ACC112 (cell line): ENCODE measurements around the gene ZCCHC7.

Experiments
- H2AFZ ChIP-seq: fragments of 200-600 bp; sonication (generic); one replicate; pipeline ENCODE4 v1.6.0; 2017; ENCODE audit warnings: antibody characterized with exemption, low read length; ENCODE audit not compliant: unreplicated experiment
- H3K27ac ChIP-seq: fragments of 200-600 bp; sonication (generic); 2 replicates; pipeline ENCODE4 v1.5.1; 2014; ENCODE audit warnings: low read depth, mild to moderate bottlenecking, antibody characterized with exemption, low read length, moderate library complexity
- H3K27me3 ChIP-seq: fragments of 200-600 bp; sonication (generic); 2 replicates; pipeline ENCODE4 v1.6.1; 2014; ENCODE audit warnings: mild to moderate bottlenecking, antibody characterized with exemption, low read length, moderate library complexity, mixed read lengths; ENCODE audit not compliant: insufficient read depth
- H3K36me3 ChIP-seq: fragments of 200-600 bp; sonication (generic); 2 replicates; pipeline ENCODE4 v1.6.1; 2016; ENCODE audit warnings: mild to moderate bottlenecking, antibody characterized with exemption, low read length, moderate library complexity, mixed read lengths; ENCODE audit not compliant: insufficient read depth
- H3K4me1 ChIP-seq: fragments of 200-600 bp; sonication (generic); one replicate; pipeline ENCODE4 v1.6.1; 2016; ENCODE audit warnings: low read length, mixed read lengths; ENCODE audit not compliant: insufficient read depth, unreplicated experiment, control insufficient read depth
- H3K4me3 ChIP-seq: fragments of 200-600 bp; sonication (generic); 2 replicates; pipeline ENCODE4 v1.5.1; 2014; ENCODE audit warnings: mild to moderate bottlenecking, low read depth, low read length
- H3K79me2 ChIP-seq: fragments of 200-600 bp; sonication (generic); one replicate; pipeline ENCODE4 v1.6.0; 2016; ENCODE audit warnings: low read length; ENCODE audit not compliant: control insufficient read depth, unreplicated experiment, insufficient read depth

The ZCCHC7 gene

GRCh38 chr9:37209431-37210386 lies 89.3 kb downstream of the ZCCHC7 start:
- peaks cover 5% of the 10 kb centered on the region for H3K79me2 ChIP-seq
- no peaks in the 10 kb centered on the region for H3K27me3 ChIP-seq
- no peak overlapping the region for H3K4me3 ChIP-seq
- no peak overlapping the region for H2AFZ ChIP-seq
- 0 out of 2 replicates have a peak, but pooled peaks cover 3% of the 10 kb centered on the region for H3K36me3 ChIP-seq
- H3K27ac ChIP-seq, result no peak overlapping the region
- peaks cover 26% of the 10 kb centered on the region for H3K4me1 ChIP-seq

- peaks cover 6% of the 10 kb centered on the region for H3K79me2 ChIP-seq
- peak overlapping the region; percentile 28 for H3K27ac ChIP-seq
- no peak overlapping the region for H2AFZ ChIP-seq
- peaks cover 34% of the 10 kb centered on the region for H3K4me1 ChIP-seq
- no peaks in the 10 kb centered on the region for H3K27me3 ChIP-seq
- no peak overlapping the region for H3K4me3 ChIP-seq
- 0 out of 2 replicates have a peak, but pooled peaks cover 3% of the 10 kb centered on the region for H3K36me3 ChIP-seq
Measured at GRCh38 chr9:37210737-37211523, 90.6 kb downstream of the ZCCHC7 start.

- H3K27ac ChIP-seq, result peak overlapping the region; percentile 12; the same call in 1 of the 2 replicates
- H3K79me2 ChIP-seq, result peaks cover 6% of the 10 kb centered on the region
- H3K27me3 ChIP-seq, result no peaks in the 10 kb centered on the region
- no peak overlapping the region for H3K4me3 ChIP-seq
- H3K4me1 ChIP-seq, result peaks cover 37% of the 10 kb centered on the region
- H3K36me3 ChIP-seq, result 0 out of 2 replicates have a peak, but pooled peaks cover 3% of the 10 kb centered on the region
- peak overlapping the region; percentile 66 for H2AFZ ChIP-seq
Measured at GRCh38 chr9:37212435-37212834, 92.1 kb downstream of the ZCCHC7 start.

- Histone ChIP-seq H3K4me1 (peaks cover 34% of the 10 kb centered on the region), H3K27me3 (no peaks in the 10 kb centered on the region), H2AFZ (no peak overlapping the region), H3K27ac (no peak overlapping the region), H3K79me2 (peaks cover 11% of the 10 kb centered on the region), H3K4me3 (no peak overlapping the region), H3K36me3 (no peaks in the 10 kb centered on the region)
Measured at GRCh38 chr9:37215381-37215780, 95.0 kb downstream of the ZCCHC7 start.

GRCh38 chr9:37215830-37216229 lies 95.5 kb downstream of the ZCCHC7 start:
- Histone ChIP-seq H2AFZ (no peak overlapping the region), H3K79me2 (peaks cover 11% of the 10 kb centered on the region), H3K27ac (no peak overlapping the region), H3K27me3 (no peaks in the 10 kb centered on the region), H3K4me1 (peaks cover 33% of the 10 kb centered on the region), H3K36me3 (no peaks in the 10 kb centered on the region), H3K4me3 (no peak overlapping the region)

- Histone ChIP-seq H3K27ac (no peak overlapping the region), H2AFZ (no peak overlapping the region), H3K36me3 (no peaks in the 10 kb centered on the region), H3K79me2 (peaks cover 11% of the 10 kb centered on the region), H3K4me3 (no peak overlapping the region), H3K4me1 (peaks cover 33% of the 10 kb centered on the region), H3K27me3 (no peaks in the 10 kb centered on the region)
Measured at GRCh38 chr9:37217161-37217560, 96.8 kb downstream of the ZCCHC7 start.

- no peak overlapping the region for H3K4me3 ChIP-seq
- H2AFZ ChIP-seq, result no peak overlapping the region
- peaks cover 15% of the 10 kb centered on the region for H3K79me2 ChIP-seq
- no peaks in the 10 kb centered on the region for H3K27me3 ChIP-seq
- no peak overlapping the region for H3K27ac ChIP-seq
- no peaks in the 10 kb centered on the region for H3K36me3 ChIP-seq
- peaks cover 21% of the 10 kb centered on the region for H3K4me1 ChIP-seq
Measured at GRCh38 chr9:37218800-37219425, 98.5 kb downstream of the ZCCHC7 start.

GRCh38 chr9:37220971-37221370 lies 100.6 kb downstream of the ZCCHC7 start:
- Histone ChIP-seq H2AFZ (no peak overlapping the region), H3K27me3 (no peaks in the 10 kb centered on the region), H3K27ac (no peak overlapping the region), H3K4me3 (no peak overlapping the region), H3K4me1 (peaks cover 10% of the 10 kb centered on the region), H3K36me3 (no peaks in the 10 kb centered on the region), H3K79me2 (peaks cover 9% of the 10 kb centered on the region)

GRCh38 chr9:37221489-37222106 lies 101.2 kb downstream of the ZCCHC7 start:
- no peaks in the 10 kb centered on the region for H3K27me3 ChIP-seq
- no peak overlapping the region for H3K4me3 ChIP-seq
- H3K79me2 ChIP-seq, result peaks cover 9% of the 10 kb centered on the region
- no peaks in the 10 kb centered on the region for H3K36me3 ChIP-seq
- peaks cover 8% of the 10 kb centered on the region for H3K4me1 ChIP-seq
- H2AFZ ChIP-seq, result no peak overlapping the region
- H3K27ac ChIP-seq, result no peak overlapping the region

- Histone ChIP-seq H3K27ac (no peak overlapping the region), H3K4me3 (no peak overlapping the region), H3K27me3 (no peaks in the 10 kb centered on the region), H2AFZ (no peak overlapping the region), H3K79me2 (no peaks in the 10 kb centered on the region), H3K36me3 (no peaks in the 10 kb centered on the region), H3K4me1 (peaks cover 6% of the 10 kb centered on the region)
Measured at GRCh38 chr9:37229455-37229854, 109.1 kb downstream of the ZCCHC7 start.
